PC-3 (cell line): Measurements from ENCODE around the gene PTDSS2.

Source experiments
- EZH2 ChIP-seq: fragments of 300-600 bp; sonication (generic); IDR thresholded peaks from one replicate; pipeline ENCODE4 v1.6.1; 2017; ENCODE audit warnings: antibody characterized with exemption, mild to moderate bottlenecking, low read length; ENCODE audit not compliant: unreplicated experiment
- EZH2phosphoT487 ChIP-seq: fragments of 300-600 bp; sonication (generic); IDR thresholded peaks from 2 replicates; pipeline ENCODE4 v1.6.1; 2018; ENCODE audit warnings: mild to moderate bottlenecking, antibody characterized with exemption, low read length, borderline replicate concordance
- TF ChIP-seq, protein P1 (sequence below): fragments of 300-600 bp; sonication (generic); conservative IDR thresholded peaks from 2 replicates; pipeline ENCODE4 v1.5.1; 2017; ENCODE audit warnings: antibody characterized with exemption, low read depth, mild to moderate bottlenecking, low read length

DNA sequence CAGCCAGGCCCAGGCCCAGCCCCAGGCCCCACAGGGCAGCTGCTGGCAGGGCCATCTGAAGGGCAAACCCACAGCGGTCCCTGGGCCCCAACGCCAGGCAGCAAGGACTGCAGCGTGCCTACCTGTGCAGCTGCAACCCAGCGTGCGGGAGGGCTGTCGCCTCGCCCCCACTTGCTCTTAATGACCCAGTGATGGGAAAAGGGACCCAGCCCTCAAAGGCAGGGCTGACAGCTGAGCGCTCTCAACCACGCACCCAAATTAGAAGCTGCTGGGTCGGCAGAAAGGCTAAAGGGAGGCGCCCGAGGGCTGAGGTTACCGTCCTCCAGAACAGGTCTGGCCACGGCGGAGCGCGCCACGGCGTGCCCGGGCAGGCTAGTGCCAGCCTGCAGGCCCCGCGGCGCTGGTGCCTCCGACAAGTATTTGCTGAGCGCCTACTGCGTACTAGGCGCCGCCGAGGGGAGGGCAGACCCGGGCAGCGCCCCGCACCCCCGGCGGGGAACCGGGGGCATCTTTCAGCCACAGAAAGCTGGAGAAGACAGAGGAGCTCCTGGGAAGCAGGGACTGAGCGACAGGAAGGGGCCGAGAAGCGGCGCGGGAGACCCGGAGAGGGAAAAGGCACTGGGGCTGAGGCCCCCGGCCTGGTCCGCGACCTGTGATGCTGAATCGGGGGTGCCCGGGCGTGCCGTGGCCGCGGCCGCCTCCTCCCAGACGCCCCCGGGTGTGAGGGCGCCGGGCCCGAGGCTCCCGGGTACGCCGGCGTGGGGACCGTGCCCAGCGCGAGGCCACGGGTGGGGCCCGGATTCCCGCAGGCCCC, 84.5 kb downstream of the PTDSS2 start:
- TF ChIP-seq, protein P1, sequence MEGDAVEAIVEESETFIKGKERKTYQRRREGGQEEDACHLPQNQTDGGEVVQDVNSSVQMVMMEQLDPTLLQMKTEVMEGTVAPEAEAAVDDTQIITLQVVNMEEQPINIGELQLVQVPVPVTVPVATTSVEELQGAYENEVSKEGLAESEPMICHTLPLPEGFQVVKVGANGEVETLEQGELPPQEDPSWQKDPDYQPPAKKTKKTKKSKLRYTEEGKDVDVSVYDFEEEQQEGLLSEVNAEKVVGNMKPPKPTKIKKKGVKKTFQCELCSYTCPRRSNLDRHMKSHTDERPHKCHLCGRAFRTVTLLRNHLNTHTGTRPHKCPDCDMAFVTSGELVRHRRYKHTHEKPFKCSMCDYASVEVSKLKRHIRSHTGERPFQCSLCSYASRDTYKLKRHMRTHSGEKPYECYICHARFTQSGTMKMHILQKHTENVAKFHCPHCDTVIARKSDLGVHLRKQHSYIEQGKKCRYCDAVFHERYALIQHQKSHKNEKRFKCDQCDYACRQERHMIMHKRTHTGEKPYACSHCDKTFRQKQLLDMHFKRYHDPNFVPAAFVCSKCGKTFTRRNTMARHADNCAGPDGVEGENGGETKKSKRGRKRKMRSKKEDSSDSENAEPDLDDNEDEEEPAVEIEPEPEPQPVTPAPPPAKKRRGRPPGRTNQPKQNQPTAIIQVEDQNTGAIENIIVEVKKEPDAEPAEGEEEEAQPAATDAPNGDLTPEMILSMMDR, result no peak
- TF ChIP-seq EZH2phosphoT487, result no peak
- TF ChIP-seq EZH2, result no peak
